OCI-LY7 (cell line): Measurements from ENCODE around the gene LTN1. TPM values are rescaled to one million over a fixed set of nuclear protein-coding genes. Genes with fewer than 3 reads are reported as not detected.
A peak's percentile ranks its signal among the peaks of the same experiment; 100 is the strongest.

Experiments used
- BruUV-seq: library from RNA; stranded (reverse); fragments of 400-500 nt; replicated peaks from 2 replicates; lab custom pipeline; 2021; lab: Mats Ljungman, UMichigan
- CTCF ChIA-PET: fragments of 300-600 bp; sonication (Branson Sonifier 250); formaldehyde crosslinking; loops from one replicate; lab custom pipeline; 2022; ENCODE audit warnings: antibody characterized with exemption; ENCODE audit not compliant: unreplicated experiment; lab: Charles Lee
- POLR2A ChIA-PET: fragments of 300-600 bp; sonication (Branson Sonifier 250); formaldehyde crosslinking; loops from one replicate; lab custom pipeline; 2022; ENCODE audit warnings: antibody characterized with exemption; lab: Charles Lee
- DNase-seq: peaks from one replicate; pipeline ENCODE4 v3.0.0-alpha.2; 2015; ENCODE audit warnings: low spot score
- H2AFZ ChIP-seq: fragments of 200-600 bp; sonication (generic), shearing (Covaris generic); 2 replicates; pipeline ENCODE4 v1.6.1; 2014; ENCODE audit warnings: mild to moderate bottlenecking, antibody characterized with exemption, low read length, moderate library complexity
- H3K27ac ChIP-seq: fragments of 200-600 bp; sonication (generic); 2 replicates; pipeline ENCODE4 v1.5.1; 2014; ENCODE audit warnings: mixed run types, low read depth, mild to moderate bottlenecking, moderate library complexity, low read length, inconsistent platforms; ENCODE audit not compliant: poor library complexity, severe bottlenecking
- H3K36me3 ChIP-seq: fragments of 200-600 bp; sonication (generic); 2 replicates; pipeline ENCODE4 v1.6.1; 2014; ENCODE audit warnings: mild to moderate bottlenecking, antibody characterized with exemption, low read length, moderate library complexity, mixed read lengths; ENCODE audit not compliant: insufficient read depth
- H3K4me1 ChIP-seq: fragments of 200-600 bp; sonication (generic); 2 replicates; pipeline ENCODE4 v1.5.1; 2014; ENCODE audit warnings: mild to moderate bottlenecking, low read length; ENCODE audit not compliant: insufficient read depth, poor library complexity, severe bottlenecking
- H3K4me2 ChIP-seq: fragments of 200-600 bp; sonication (generic); 2 replicates; pipeline ENCODE4 v1.6.1; 2014; ENCODE audit warnings: mild to moderate bottlenecking, low read length
- H3K4me3 ChIP-seq: fragments of 200-600 bp; sonication (generic); 2 replicates; pipeline ENCODE4 v1.5.1; 2014; ENCODE audit warnings: mild to moderate bottlenecking, low read depth, low read length; ENCODE audit not compliant: poor library complexity, severe bottlenecking
- H3K79me2 ChIP-seq: fragments of 200-600 bp; sonication (generic); 2 replicates; pipeline ENCODE4 v1.6.1; 2016; ENCODE audit warnings: low read depth, mild to moderate bottlenecking, low read length, moderate library complexity, mixed read lengths; ENCODE audit not compliant: insufficient read depth
- H3K9me2 ChIP-seq: fragments of 200-600 bp; sonication (generic); 2 replicates; pipeline ENCODE4 v1.6.1; 2016; ENCODE audit warnings: mild to moderate bottlenecking, low read length, mixed read lengths; ENCODE audit not compliant: insufficient read depth
- H3K9me3 ChIP-seq: fragments of 200-600 bp; sonication (generic); 2 replicates; pipeline ENCODE4 v1.6.1; 2014; ENCODE audit warnings: mild to moderate bottlenecking, mixed run types, low read length, mixed read lengths
- H4K20me1 ChIP-seq: fragments of 200-600 bp; sonication (generic); 2 replicates; pipeline ENCODE4 v1.6.1; 2014; ENCODE audit warnings: mild to moderate bottlenecking, antibody characterized with exemption, low read length, moderate library complexity, mixed read lengths; ENCODE audit not compliant: insufficient read depth
- CTCF ChIP-seq: fragments of 200-600 bp; sonication (generic); conservative IDR thresholded peaks from 2 replicates; pipeline ENCODE4 v1.5.1; 2014; ENCODE audit warnings: mild to moderate bottlenecking, antibody characterized with exemption, low read length, moderate library complexity, mixed read lengths
- EZH2phosphoT487 ChIP-seq: fragments of 200-600 bp; sonication (generic); IDR thresholded peaks from 2 replicates; pipeline ENCODE4 v1.6.1; 2018; ENCODE audit warnings: low read depth, borderline replicate concordance, mild to moderate bottlenecking, mixed run types, antibody characterized with exemption, low read length, moderate library complexity, mixed read lengths
- intact Hi-C: fragments of 100-400 bp; cut with micrococcal nuclease; formaldehyde crosslinking; loops from one replicate; pipeline ENCODE4 v1.10.0; 2022; ENCODE audit not compliant: unreplicated experiment
- total RNA-seq, 2 experiments: library from RNA; depleted of rRNA in 1 of 2; stranded (reverse); fragments of >200 nt in 1 of 2; shearing (Covaris generic) in 1 of 2; gene quantifications; 2 replicates each; pipeline ENCODE4 v1.2.3, GENCODE V29; 2014 to 2022

Gene LTN1
- total RNA-seq, 2 experiments from 2014 or later: 18.4 to 32.6 TPM

DNA sequence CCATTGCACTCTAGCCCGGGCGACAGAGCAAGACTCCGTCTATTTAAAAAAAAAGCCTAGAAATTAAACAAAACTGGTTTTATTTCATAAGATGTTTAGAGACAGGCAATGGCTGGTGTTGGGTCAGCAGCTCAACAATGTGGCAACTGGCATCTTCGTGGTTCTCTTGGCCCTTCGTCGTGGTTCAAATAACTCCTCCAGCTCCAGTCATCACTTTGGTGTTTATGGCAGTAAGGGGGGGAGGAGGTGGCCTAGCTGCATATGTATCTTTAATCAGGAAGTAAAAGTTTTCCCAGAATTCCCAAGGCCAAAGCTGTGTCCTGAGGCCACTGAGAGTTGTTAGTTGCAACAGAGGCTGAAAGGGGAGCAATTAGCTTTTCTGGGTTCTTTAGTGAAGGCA lies 13.0 kb upstream of the LTN1 start:
- Histone ChIP-seq H4K20me1 (no peaks in the 10 kb centered on the region), H3K79me2 (peaks cover 8% of the 10 kb centered on the region; the same call in 1 of the 2 replicates), H3K4me1 (peaks cover 5% of the 10 kb centered on the region), H2AFZ (no peak overlapping the region), H3K36me3 (peaks cover 38% of the 10 kb centered on the region), H3K4me3 (no peak overlapping the region), H3K27ac (no peak overlapping the region), H3K9me2 (no peaks in the 10 kb centered on the region), H3K9me3 (no peaks in the 10 kb centered on the region), H3K4me2 (no peak overlapping the region)
- intact Hi-C loops: no loop called here
- ChIA-PET POLR2A (interaction anchor here (1.4 to 5.0 kb wide), 2 partner anchors 12 to 13 kb away, joined by 3 to 71 read pairs; partner anchors contain the start of genes LTN1 and RWDD2B), CTCF (interaction anchor here (1.0 kb wide), 1 partner anchor 12 kb away, joined by 3 read pairs; no protein-coding TSS in a partner anchor)
- no TSS peak for BruUV-seq
- TF ChIP-seq CTCF (no peak), EZH2phosphoT487 (no peak)
- DNase-seq: no peak

- Histone ChIP-seq H3K4me3 (peak overlapping the region; percentile 76), H3K36me3 (peaks cover 26% of the 10 kb centered on the region), H3K4me1 (peaks cover 5% of the 10 kb centered on the region), H2AFZ (peak overlapping the region; percentile 75), H3K27ac (peak overlapping the region; percentile 77), H3K79me2 (peaks cover 8% of the 10 kb centered on the region; the same call in 1 of the 2 replicates), H3K9me2 (no peaks in the 10 kb centered on the region), H3K9me3 (no peaks in the 10 kb centered on the region), H4K20me1 (no peaks in the 10 kb centered on the region), H3K4me2 (peak overlapping the region; percentile 95)
- ChIA-PET POLR2A (interaction anchor here (0.5 to 5.0 kb wide), 11 partner anchors 9 to 80 kb away, joined by 3 to 71 read pairs (median 5); partner anchors contain the start of genes CCT8, LTN1, RWDD2B and USP16), CTCF (interaction anchor here (1.1 to 1.3 kb wide), 2 partner anchors 10 to 20 kb away, joined by 4 to 7 read pairs; partner anchors contain the start of gene LTN1)
- TF ChIP-seq EZH2phosphoT487 (no peak), CTCF (no peak)
- BruUV-seq: no TSS peak
- peak; percentile 98 for DNase-seq
- intact Hi-C loops: loop anchor here (1.0 to 2.0 kb wide), 3 partner anchors 9 to 22 kb away; partner anchors contain the start of gene USP16
These were observed 9.9 kb upstream of the LTN1 start for GRCh38 chr21:29002442-29003144.
